Activated CD8-positive, alpha-beta memory T cell treated with anti-CD3 and anti-CD28 coated beads, Interleukin-2, amount 50 U/mL, for 48 hours (primary cell): ENCODE measurements around the gene BIK.

Experiments
- DNase-seq: peaks from one replicate; pipeline ENCODE4 v3.0.0-alpha.2; 2020

Gene BIK

DNA sequence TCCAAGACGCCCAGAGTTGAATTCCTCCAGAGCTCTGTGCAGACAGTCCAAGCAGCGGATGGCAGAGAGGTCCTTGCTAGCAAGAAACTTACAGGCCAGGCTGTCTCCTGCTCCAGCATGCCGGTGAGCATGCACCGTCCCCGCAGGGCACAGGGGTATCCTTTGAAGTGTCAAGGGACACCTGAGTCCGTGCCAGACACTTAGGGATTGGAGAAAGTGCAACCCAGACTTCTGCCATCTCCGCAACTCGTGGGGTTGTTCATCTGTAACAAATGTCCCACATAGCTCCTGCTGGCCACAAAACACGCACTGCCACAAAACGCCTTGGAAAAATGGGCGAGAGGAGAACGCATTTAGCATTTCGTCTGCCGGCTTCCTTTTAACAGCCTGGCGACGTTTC is 54.1 kb downstream of the BIK start:
- no peak for DNase-seq

DNA sequence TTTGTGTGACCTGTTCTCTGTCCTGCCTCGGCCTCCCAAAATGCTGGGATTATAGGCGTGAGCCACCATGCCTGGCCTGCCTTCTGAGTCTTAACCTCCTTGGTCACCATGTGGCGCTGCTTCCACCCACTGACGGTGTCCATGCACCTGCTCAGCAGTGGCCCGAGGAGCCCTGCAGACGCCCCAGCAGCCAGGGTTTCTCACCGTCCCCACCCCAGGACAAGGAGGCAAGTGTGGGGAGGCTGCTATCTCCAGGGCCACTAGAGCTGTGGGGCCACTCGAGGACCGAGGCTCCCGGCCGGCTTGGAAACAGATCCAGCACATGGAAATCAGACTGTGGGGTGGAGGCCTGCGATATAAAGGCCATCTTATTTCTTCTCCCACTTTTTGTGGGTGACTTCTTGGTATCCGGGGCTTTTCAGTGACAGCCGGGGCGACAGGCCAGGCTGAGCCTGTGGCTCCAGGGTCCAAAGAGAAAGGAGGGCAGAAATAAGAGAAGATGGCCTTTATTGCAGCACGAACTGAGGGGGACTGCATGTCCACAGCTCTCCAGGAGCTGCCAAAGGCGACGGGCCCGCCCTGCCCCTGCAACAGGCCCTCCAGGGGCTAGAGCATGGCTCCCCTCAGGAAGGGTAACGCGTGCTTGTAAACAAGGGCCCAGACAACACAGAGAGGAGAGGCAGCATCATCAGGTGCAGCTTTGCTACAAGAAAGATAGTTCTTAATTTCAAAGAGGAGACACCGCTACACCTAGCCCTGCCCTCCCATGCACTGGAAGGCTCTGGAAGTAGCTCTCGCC is 55.8 kb downstream of the BIK start:
- no peak for DNase-seq

DNA sequence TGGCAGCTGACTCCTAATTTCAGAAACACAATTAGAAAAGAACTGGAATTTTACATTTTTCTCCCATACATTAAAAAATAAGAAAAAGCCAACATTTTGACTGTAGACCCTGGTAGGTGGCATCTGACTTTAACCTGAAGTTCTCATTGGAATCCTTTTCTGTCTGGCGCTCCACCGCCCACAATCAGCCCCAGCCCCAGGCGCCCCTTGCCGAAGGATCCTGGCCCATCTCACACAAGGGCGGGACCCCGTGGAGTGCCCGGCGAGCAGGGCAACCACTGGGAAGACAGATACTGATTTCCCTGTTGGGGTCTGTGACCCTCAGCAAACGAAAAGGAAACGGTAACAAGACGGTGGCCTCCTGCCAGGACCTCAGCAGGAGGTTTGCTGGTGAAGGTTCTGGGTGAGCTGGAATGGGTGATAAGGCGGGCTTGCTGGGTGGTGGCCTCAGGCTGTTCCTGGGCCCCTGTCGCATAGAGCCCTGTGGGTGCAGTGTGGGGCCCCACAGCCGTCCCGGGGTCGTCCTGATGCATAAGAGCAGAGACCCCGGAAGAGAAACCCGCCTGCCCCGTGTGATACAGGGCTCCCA is 56.5 kb downstream of the BIK start:
- DNase-seq: no peak

DNA sequence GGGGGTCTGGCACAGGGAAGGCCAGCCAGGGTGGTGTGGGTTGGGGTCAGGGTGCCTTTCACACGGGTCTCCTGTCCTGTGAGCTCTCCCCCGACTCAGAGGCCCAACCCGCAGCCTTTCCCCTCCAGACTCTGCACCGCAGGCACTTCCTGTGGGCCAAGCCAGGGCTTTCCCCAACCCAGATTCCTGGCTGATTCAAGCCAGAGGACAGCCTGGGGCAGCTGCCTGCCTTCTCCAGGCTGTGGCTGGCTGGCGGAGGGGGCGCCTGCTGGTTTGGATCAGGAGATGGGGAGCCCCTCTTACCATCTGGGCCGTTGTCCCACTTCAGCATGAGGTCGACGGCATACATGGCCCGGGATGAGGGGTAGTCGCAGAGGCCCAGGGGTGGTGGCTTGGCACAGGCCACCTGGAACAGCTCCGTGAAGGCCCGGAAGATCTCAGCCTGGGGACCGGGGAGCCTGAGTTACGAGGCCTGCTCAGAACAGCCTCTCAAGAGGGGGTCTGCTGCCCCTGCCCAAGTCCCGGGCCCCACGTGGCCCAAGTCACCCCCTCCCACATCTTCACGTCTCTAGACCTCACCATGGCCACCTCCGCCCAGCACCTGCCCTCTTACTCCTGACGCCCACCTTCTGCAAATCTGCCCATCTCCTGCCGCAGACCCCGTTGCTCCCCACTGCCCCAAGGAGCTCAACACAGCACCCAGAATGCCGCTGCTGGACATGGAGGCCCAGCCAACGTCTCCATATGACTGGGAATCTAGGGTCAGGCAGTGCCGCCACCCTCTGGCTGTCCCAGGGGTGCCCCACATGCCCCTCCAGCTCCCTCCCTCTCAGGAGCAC is 58.1 kb downstream of the BIK start:
- no peak for DNase-seq

DNA sequence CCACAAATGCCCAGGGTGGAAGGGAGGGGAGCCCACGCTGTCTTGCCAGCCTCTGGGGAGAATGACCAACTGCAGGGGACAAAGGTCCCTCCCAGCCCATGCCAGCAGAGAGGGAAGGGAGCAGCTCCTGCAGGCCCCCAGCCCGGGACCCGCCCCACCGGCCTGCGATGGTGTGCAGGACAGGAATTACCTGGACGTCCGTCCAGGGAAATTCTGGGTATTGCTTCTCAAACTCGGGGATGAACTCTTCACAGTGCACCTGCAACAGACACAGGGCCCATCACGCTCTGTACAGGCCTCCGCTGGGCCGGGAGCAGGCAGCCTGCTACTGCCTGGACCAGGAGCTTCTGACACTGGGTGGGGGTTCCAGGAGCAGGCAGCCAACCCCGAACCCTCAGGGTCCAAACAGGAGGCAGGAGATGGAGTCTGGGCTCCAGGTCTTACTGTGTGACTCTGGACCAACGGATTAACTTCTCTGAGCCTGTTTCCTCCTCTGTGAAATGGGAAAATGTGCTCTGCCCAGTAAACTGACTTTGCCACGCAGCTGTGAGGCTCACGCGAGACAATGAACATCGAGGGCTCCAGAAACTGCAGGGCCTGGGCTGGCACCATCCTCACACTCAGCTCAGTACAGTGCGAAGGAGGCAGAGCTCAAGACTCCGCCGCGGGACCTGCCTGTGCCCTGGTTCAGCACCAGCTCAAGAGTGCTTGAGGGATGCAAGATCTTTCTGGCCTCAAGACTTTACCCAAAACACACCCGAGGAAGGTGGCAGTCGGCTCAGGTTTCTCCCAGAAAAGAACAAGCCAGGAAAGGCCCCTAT is 59.0 kb downstream of the BIK start:
- DNase-seq: no peak

DNA sequence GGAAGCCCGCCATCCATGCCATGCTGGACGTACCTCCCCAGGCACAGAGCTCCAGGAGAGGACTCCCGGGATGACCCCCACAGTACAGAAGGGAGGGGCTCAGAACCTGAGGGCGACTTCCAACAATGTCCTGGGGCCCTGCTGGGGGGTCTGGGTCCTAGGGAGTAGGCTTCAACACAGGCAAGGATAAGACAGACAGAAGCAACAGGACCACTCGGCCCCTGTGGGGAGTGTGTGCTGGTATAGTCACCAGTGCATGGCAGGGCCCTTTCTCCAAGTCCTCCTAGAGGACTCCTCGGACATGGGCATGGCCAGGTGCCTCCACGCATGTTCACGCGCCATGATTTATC is 59.6 kb downstream of the BIK start:
- no peak for DNase-seq

DNA sequence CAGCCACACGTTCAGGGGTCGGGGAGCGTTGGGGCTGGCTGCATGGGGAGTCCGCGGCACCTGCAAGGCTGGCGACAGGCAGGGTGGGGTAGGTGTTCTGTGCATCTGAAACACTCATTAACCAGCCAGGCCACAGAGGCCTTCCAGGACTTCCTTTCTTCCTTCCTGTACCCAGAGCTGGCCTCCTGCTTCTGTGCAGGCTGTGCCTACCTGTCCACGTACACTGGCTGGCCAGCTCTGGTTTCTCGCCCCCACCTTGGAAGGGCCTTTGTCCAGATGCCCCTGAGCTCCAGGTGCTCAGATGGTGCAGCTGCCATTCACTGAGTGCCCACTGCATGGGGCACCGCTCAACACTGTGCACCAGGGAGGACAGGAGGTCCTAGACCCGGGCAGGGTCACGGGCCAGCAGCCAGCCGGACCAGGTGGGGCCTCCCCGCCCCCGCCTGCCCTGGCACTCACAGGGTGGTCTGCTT is 60.5 kb downstream of the BIK start:
- no peak for DNase-seq

DNA sequence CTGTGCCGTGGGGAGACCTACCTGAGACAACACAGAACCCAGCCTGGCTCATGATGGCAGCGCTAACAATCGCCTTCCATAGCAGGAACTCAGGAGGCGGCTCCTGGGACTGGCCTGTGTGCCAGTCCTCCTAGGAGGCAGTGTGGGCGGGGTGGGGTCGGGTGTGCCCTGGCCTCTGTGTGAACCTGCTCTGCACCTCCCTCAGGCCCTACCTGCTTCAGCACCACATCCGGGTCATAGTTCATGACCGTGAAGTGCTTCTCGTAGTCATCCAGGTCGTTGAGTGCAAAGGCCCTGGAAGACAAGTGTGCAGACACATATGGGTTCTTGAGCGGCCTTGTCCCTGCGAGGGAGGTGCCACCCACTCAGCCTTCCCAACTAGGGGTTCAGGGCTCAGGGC is 61.1 kb downstream of the BIK start:
- no peak for DNase-seq

DNA sequence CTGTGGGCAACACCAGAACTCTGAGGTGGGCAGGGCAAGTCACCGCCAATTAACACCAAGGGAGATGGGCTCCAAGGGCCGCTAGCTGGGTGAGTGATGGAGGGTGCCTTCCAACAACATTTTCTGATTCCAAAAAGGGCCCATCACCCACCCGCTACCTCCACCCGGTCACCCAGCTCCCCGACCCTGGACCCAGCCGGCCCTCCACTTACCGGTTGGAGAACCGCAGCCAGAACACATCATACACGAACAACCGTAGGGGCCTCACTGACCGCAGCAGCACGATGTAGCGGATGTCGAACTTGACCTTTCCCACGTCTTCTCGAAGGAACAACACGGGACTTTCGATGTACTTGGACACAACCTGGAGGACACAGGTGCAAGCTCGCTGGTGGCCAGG is 61.6 kb downstream of the BIK start:
- no peak for DNase-seq

DNA sequence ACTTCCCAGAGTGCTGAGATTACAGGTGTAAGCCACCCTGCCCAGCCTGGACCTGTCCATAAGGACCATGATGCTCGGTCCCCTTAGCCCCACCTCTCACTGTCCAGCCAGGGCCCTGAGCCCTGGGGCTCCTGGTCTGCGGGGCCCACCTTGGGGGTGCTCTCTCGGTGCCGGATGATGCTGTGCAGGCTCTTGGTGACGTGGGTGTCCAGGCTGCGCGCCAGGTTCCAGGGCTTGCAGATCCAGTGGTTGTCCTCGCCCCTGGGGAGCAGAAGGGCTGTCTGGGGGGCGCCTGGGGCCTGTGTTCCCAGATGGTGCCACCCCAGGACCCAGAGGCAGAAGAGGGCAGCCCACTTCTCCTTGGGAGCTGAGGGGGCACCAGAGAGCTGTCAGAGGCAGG is 63.0 kb downstream of the BIK start:
- no peak for DNase-seq

DNA sequence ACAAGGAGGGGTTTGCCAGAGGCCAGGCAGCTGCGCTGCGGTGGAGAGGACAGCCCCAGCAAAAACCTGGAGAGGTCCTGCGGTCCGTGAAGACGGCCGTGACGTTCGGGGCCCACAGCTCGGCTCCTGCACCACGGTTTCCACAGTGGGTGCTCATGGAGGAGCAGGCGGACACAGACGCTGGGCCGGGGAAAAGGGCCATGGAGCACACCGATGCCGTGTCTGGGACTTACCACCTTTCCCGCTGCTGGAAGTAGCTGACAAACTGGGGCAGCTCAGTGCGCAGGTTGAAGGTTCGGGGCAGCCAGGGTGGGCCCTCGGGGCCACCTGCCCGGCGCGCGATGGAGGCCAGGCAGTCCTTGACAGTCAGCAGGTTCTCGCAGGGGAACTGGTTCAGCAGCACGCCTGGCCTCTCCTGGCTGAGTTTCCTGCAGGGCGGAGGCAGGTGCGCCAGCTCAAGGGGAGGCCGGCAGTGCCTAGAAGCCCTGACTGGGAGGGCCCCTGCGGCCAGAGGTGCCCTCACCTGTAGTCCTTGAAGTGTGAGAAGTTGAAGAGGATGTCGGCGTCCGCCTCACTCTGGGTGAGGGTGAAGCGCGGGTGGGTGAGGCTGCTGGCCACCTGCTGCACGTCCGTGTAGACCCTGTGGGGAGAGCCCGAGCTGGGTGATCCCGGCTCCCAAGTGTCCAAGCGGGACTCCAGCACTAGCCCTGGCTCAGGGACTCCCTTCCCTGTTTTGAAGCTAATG is 63.6 kb downstream of the BIK start:
- DNase-seq: no peak

DNA sequence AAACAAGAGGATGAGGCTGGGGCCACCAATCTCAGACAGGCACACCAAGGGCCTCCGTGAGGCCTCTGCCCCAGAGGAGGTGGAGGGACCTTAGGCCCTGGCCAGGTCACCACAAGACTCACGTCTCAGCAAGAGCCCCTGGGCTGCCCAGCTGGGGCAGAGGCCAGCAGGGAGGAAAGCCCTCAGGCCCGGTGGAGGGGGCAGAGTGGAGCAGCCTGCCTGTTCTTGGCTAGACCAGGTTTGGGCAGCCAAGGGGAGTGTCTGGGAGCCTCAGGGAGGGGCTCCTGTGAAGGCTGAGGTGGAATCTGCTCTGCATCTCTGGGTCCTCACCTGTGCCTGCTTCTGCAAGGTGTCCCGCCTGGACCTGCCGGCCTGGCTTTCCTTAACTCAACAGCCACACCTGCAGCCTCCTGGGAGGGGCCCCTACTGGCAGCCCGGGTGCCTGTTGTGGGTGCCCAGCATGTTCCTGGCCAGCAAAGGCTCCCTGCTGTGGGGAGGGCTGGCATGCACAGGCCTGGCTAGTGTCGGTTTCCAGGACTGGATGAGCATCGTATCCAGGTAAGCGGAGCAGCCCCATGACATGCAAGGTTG is 64.5 kb downstream of the BIK start:
- no peak for DNase-seq

DNA sequence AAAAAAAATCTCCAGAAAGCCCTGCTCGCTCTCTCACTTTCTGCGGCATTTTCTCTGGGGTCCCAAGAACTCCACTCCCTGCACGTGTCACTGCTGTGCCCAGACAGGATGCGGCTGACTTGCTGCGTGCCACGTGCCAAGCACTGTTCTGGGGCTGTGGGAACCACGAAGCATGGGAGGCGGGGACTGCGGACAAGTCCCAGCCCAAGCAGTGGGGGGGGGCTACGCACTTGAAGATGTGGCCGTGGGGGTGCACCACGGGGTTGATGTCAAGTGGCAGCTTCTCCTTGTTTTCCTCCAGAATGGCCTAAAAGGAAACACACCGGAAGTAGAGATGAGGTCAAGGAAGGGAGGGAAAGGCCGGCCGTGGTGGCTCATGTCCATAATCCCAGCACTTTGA is 65.5 kb downstream of the BIK start:
- DNase-seq: no peak

DNA sequence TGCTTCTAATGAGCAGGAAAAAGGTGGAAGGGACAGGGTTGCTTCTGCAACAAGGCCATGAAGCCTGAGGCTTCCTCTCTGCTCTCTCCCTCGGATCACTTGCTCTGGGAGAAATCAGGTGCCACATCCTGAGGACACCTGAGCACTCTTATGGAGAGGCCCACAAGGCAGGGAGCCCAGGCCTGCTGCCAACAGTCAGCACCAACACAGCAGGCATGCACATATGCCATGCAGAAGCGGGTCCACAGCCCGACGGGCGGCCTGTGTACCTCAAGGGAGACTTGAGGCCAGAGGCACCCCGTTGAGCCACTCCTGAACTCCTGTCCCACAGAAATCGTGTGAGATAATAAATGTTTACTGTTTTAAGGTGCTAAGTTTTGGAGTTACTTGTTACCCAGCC is 66.9 kb downstream of the BIK start:
- no peak for DNase-seq
